ENCODE measurements around the gene TMCO1.
A peak's percentile ranks its signal among the peaks of the same experiment; 100 is the strongest.
"Not testable (repeated sequence)": the region's sequence is repeated elsewhere in the genome, so short reads cannot be mapped to it uniquely, and the experiment has no call there.

The TMCO1 gene

DNA sequence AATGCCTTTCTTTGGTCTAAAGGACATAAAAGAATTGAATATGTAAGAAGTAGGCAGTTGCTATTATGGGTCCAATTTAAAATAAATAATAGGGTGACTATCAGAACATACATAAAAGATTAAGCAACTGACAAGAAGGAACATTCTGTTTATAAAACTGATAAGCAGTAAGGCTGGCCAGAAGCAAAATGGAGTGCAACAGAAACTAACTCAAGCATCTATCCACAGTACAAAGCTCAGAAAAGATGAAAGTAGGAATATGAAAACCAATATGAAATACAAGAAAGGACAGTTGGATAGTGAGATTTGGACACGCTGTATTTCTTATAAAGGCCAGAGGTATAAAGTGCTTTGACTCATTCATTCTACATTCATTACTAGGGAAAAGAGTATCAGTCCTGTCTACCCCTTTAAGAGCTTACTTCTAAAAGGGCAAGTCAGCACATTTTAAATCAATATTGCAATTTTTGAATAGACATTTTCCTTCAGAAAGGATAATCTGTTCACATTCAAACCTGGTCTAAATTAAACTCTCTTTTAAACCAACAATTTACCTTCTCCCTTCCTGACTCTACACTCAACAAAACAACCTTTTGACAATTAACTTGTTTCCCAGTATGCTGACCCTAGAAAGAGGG is 84.7 kb downstream of the TMCO1 start:
- Mint-ChIP-seq H3K27me3 (no peaks in the 10 kb centered on the region), H3K27ac (no peak overlapping the region), H3K4me3 (no peak overlapping the region), H3K4me1 (ENCODE audit: low read depth) (peaks cover 46% of the 10 kb centered on the region), H3K9me3 (no peaks in the 10 kb centered on the region), H3K36me3 (ENCODE audit: low read depth) (peaks cover 75% of the 10 kb centered on the region)

DNA sequence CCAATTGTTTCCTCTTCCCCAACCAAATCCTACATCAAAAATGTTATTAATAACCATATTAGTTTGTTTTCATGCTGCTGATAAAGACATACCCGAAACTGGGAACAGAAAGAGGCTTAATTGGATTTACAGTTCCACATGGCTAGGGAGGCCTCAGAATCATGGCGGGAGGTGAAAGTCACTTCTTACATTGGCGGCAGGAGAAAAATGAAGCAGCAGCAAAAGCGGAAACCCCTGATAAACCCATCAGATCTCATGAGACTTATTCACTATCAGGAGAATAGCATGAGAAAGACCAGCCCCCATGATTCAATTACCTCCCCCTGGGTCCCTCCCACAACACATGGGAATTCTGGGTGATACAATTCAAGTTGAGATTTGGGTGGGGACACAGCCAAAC is 87.9 kb downstream of the TMCO1 start:
- not testable (repeated sequence) for H3K9me3 Mint-ChIP-seq, H3K4me3 Mint-ChIP-seq, H3K27ac Mint-ChIP-seq, H3K27me3 Mint-ChIP-seq
- peaks cover 73% of the 10 kb centered on the region for H3K36me3 Mint-ChIP-seq (ENCODE audit: low read depth)
- peaks cover 28% of the 10 kb centered on the region for H3K4me1 Mint-ChIP-seq (ENCODE audit: low read depth)

DNA sequence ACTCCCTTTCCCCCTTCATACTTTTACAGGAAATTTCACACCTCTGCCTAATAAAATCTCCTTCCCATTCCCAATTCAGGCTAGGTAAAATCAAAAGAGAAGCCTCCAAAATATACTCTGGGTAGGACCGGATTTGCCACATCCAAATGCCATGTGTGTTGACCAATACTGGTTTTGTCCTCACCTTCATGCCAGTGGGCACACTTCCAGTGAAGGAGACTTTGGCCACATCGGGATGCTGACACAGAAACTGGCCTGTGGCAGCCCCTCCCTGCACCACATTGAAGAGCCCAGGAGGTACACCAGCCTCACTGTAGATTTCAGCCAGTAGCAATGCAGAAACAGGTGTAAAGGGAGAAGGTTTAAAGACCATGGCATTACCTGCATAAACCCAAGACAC is 88.4 kb downstream of the TMCO1 start:
- Mint-ChIP-seq H3K4me1 (ENCODE audit: low read depth) (peaks cover 23% of the 10 kb centered on the region), H3K27ac (no peak overlapping the region), H3K36me3 (ENCODE audit: low read depth) (peaks cover 73% of the 10 kb centered on the region), H3K9me3 (no peaks in the 10 kb centered on the region), H3K4me3 (no peak overlapping the region), H3K27me3 (no peaks in the 10 kb centered on the region)

DNA sequence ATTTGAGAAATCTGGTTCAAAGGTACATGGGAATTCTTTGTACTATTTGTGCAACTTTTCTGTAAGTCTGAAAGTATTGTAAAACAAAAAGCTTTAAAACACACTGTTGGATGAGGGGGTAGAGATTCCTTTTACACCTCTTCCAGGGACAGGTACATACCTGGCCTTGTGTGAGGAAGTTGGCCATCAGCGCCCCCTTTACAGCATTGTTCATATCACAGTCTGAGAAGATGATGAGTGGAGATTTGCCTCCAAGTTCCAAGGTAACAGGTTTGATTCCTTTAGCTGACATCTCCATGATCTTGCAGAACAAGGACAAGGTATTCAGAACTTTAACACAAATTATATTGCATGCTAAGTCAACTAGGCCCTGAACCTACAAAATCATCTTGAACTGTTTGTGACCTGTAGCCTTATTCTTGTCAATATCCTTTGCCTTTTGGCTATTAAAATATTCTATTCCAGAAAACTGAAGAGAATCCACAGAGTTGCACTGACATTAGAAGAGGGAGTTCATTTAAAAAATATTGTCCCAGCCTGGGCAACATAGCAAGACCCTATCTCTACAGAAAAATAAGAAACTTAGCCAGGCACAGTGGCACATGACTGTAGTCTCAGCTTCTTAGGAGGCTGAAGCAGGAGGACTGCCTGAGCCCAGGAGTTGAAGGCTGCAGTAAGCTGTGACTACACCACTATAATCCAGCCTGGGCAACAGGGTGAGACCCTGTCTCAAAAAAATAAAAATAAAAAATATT is 89.2 kb downstream of the TMCO1 start:
- Mint-ChIP-seq H3K27me3 (no peaks in the 10 kb centered on the region), H3K9me3 (no peaks in the 10 kb centered on the region), H3K36me3 (ENCODE audit: low read depth) (peaks cover 71% of the 10 kb centered on the region), H3K4me1 (ENCODE audit: low read depth) (peaks cover 16% of the 10 kb centered on the region), H3K27ac (no peak overlapping the region), H3K4me3 (no peak overlapping the region)

DNA sequence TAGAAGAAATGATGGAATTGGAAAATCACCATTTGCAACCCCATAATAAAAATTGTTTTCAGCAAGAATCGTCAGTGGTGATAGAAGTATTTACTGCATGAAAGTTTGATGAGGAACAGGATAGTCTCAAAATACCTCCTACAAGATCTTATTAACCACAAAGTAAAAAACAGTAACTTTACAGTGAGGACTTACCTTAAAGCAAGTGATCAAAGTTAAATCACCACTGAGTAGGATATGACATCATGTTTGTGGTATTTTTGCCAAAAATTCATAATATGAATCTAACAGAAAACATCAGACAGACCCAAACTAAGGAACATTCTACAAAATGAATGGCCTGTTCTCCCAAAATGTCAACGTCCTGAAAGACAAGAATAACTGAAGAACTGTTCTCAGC is 90.2 kb downstream of the TMCO1 start:
- H3K27ac Mint-ChIP-seq: peak overlapping the region; percentile 12
- H3K9me3 Mint-ChIP-seq: no peaks in the 10 kb centered on the region
- no peak overlapping the region for H3K4me3 Mint-ChIP-seq
- H3K36me3 Mint-ChIP-seq (ENCODE audit: low read depth): peaks cover 75% of the 10 kb centered on the region
- H3K4me1 Mint-ChIP-seq (ENCODE audit: low read depth): peaks cover 14% of the 10 kb centered on the region
- H3K27me3 Mint-ChIP-seq: no peaks in the 10 kb centered on the region

Measured in stimulated activated naive CD8-positive, alpha-beta T cell treated with anti-CD3 and anti-CD28 coated beads, Interleukin-15, Interleukin-2, amounts not matched to agents 100 ng/mL and 50 ng/mL, for 24 hours (primary cell).